HG02759 (cell line): ENCODE data around the gene PML.

ENCODE experiments used
- ATAC-seq: cut with Tn5 transposase; IDR thresholded peaks from one replicate; pipeline ENCODE4 v1.9.1; 2021; ENCODE audit warnings: mild to moderate bottlenecking, moderate library complexity; ENCODE audit not compliant: unreplicated experiment

PML gene

GRCh38 chr15:73984208-73984979 is 10.1 kb upstream of the PML start:
- ATAC-seq: no peak

GRCh38 chr15:73985101-73985873 is 9.2 kb upstream of the PML start:
- no peak for ATAC-seq

GRCh38 chr15:73986055-73986775 is 8.3 kb upstream of the PML start:
- ATAC-seq: no peak

- ATAC-seq: no peak
These were observed 7.8 kb upstream of the PML start for GRCh38 chr15:73986776-73987056.

GRCh38 chr15:73987250-73987649 is 7.3 kb upstream of the PML start:
- no peak for ATAC-seq

GRCh38 chr15:73987681-73988444 is 6.7 kb upstream of the PML start:
- ATAC-seq: no peak

- no peak for ATAC-seq
These were observed 6.0 kb upstream of the PML start for GRCh38 chr15:73988445-73988969.

- no peak for ATAC-seq
These were observed 5.3 kb upstream of the PML start for GRCh38 chr15:73989001-73989798.

GRCh38 chr15:73990250-73991005 is 4.1 kb upstream of the PML start:
- no peak for ATAC-seq

- ATAC-seq: no peak
These were observed 3.3 kb upstream of the PML start for GRCh38 chr15:73991260-73991659.

- ATAC-seq: peak; percentile 77
These were observed 2.6 kb upstream of the PML start, which contains the start of gene STOML1 for GRCh38 chr15:73991726-73992593. TSS of gene STOML1 (minus strand) at chr15:73992295. CDS start at chr15:73992223, 72 bp downstream.

GRCh38 chr15:73992594-73992898 is 2.0 kb upstream of the PML start:
- ATAC-seq: no peak

- ATAC-seq: no peak
These were observed 1.1 kb upstream of the PML start for GRCh38 chr15:73993211-73993994.

GRCh38 chr15:73994912-73995622 is 551 bp downstream of the PML start:
- no peak for ATAC-seq

GRCh38 chr15:73996267-73996666 is 1.8 kb downstream of the PML start:
- ATAC-seq: no peak

- no peak for ATAC-seq
These were observed 2.4 kb downstream of the PML start for GRCh38 chr15:73996939-73997338.

GRCh38 chr15:73997986-73998385 is 3.5 kb downstream of the PML start:
- no peak for ATAC-seq
